Coronary artery (tissue), 2 donors: ENCODE data around the gene LGI4.

Experiments used
- DNase-seq: peaks from one replicate; pipeline ENCODE4 v3.0.0-alpha.2; 2017; ENCODE audit warnings: low spot score
- H3K27ac ChIP-seq, 2 donors: fragments of 200-600 bp; sonication (generic); one replicate each; pipeline ENCODE4 v1.5.1; 2016 to 2019
- H3K4me3 ChIP-seq: fragments of 200-600 bp; sonication (generic); 2 replicates; pipeline ENCODE4 v1.5.1; 2016; ENCODE audit warnings: mild to moderate bottlenecking, moderate library complexity
- CTCF ChIP-seq: fragments of 200-600 bp; sonication (generic); IDR thresholded peaks from one replicate; pipeline ENCODE4 v1.5.1; 2019; ENCODE audit warnings: antibody characterized with exemption

Gene LGI4

GRCh38 chr19:35116072-35116801, 18.6 kb downstream of the LGI4 start:
- no peak for TF ChIP-seq CTCF
- DNase-seq: no peak
- Histone ChIP-seq H3K27ac (peak overlapping the region in 1 of 2 donors; percentile 54), H3K4me3 (no peak overlapping the region)

GRCh38 chr19:35115177-35115951, 19.5 kb downstream of the LGI4 start, which contains the start of gene FXYD3:
FXYD3 (plus strand) TSS chr19:35115823; CDS start chr19:35119377, 3,554 bp downstream.
- no peak for DNase-seq
- peak within 1 kb of the TSS; percentile 64 for H3K4me3 ChIP-seq
- TF ChIP-seq CTCF: no peak
- H3K27ac ChIP-seq: peak within 1 kb of the TSS in 1 of 2 donors; percentile 54

- Histone ChIP-seq H3K4me3 (peak overlapping the region; percentile 64), H3K27ac (peak overlapping the region in 1 of 2 donors; percentile 42)
- no peak for DNase-seq
- peak; percentile 98 for TF ChIP-seq CTCF
These were observed 20.3 kb downstream of the LGI4 start for GRCh38 chr19:35114353-35115176.

- no peak for DNase-seq
- H3K4me3 ChIP-seq: no peak overlapping the region
- no peak for TF ChIP-seq CTCF
- no peak overlapping the region for H3K27ac ChIP-seq
These were observed 21.7 kb downstream of the LGI4 start for GRCh38 chr19:35112995-35113688.

- no peak overlapping the region for H3K27ac ChIP-seq
- no peak overlapping the region for H3K4me3 ChIP-seq
- no peak for DNase-seq
- no peak for TF ChIP-seq CTCF
These were observed 23.9 kb downstream of the LGI4 start for GRCh38 chr19:35110974-35111373.

GRCh38 chr19:35109395-35110112, 25.3 kb downstream of the LGI4 start:
- Histone ChIP-seq H3K4me3 (no peak overlapping the region), H3K27ac (peak overlapping the region in 1 of 2 donors; percentile 3)
- DNase-seq: no peak
- TF ChIP-seq CTCF: no peak
